ENCODE measurements around the gene ST6GAL1.

Gene ST6GAL1

GRCh38 chr3:187104342-187104741, 174.0 kb downstream of the ST6GAL1 start:
- no peaks in the 10 kb centered on the region for H3K27me3 ChIP-seq (ENCODE audit: insufficient read depth, low read depth)
- H4K20me1 ChIP-seq (ENCODE audit: insufficient read depth) = no peaks in the 10 kb centered on the region
- no peak overlapping the region for H3K4me2 ChIP-seq
- H3K36me3 ChIP-seq (ENCODE audit: insufficient read depth) = no peaks in the 10 kb centered on the region
- TF ChIP-seq CTCF (conservative IDR thresholded peaks at IDR 0.05; ENCODE audit: low read depth, low read length) = no peak
- H3K79me2 ChIP-seq (ENCODE audit: insufficient read depth, low read depth) = no peaks in the 10 kb centered on the region
- no peak overlapping the region for H2AFZ ChIP-seq (ENCODE audit: low read depth)
- no peak overlapping the region for H3K4me3 ChIP-seq (IDR thresholded peaks at IDR 0.05; ENCODE audit: insufficient read depth, low read depth, low read length)
- H3K9ac ChIP-seq = no peak overlapping the region
- peaks cover 32% of the 10 kb centered on the region for H3K4me1 ChIP-seq (ENCODE audit: low read depth, poor library complexity, severe bottlenecking)
- no peak overlapping the region for H3K27ac ChIP-seq

- Histone ChIP-seq H3K36me3 (ENCODE audit: insufficient read depth) (no peaks in the 10 kb centered on the region), H3K9ac (no peak overlapping the region), H4K20me1 (ENCODE audit: insufficient read depth) (no peaks in the 10 kb centered on the region), H3K4me2 (no peak overlapping the region), H3K27ac (no peak overlapping the region), H3K4me3 (IDR thresholded peaks at IDR 0.05; ENCODE audit: insufficient read depth, low read depth, low read length) (no peak overlapping the region), H2AFZ (ENCODE audit: low read depth) (no peak overlapping the region), H3K4me1 (ENCODE audit: low read depth, poor library complexity, severe bottlenecking) (peaks cover 37% of the 10 kb centered on the region), H3K79me2 (ENCODE audit: insufficient read depth, low read depth) (no peaks in the 10 kb centered on the region), H3K27me3 (ENCODE audit: insufficient read depth, low read depth) (no peaks in the 10 kb centered on the region)
- no peak for TF ChIP-seq CTCF (conservative IDR thresholded peaks at IDR 0.05; ENCODE audit: low read depth, low read length)
Observed at GRCh38 chr3:187104933-187105332, 174.6 kb downstream of the ST6GAL1 start.

GRCh38 chr3:187105700-187106099, 175.4 kb downstream of the ST6GAL1 start:
- peaks cover 39% of the 10 kb centered on the region for H3K4me1 ChIP-seq (ENCODE audit: low read depth, poor library complexity, severe bottlenecking)
- no peak overlapping the region for H3K4me3 ChIP-seq (IDR thresholded peaks at IDR 0.05; ENCODE audit: insufficient read depth, low read depth, low read length)
- H3K9ac ChIP-seq = no peak overlapping the region
- no peaks in the 10 kb centered on the region for H3K79me2 ChIP-seq (ENCODE audit: insufficient read depth, low read depth)
- no peak for TF ChIP-seq CTCF (conservative IDR thresholded peaks at IDR 0.05; ENCODE audit: low read depth, low read length)
- H4K20me1 ChIP-seq (ENCODE audit: insufficient read depth) = no peaks in the 10 kb centered on the region
- no peaks in the 10 kb centered on the region for H3K27me3 ChIP-seq (ENCODE audit: insufficient read depth, low read depth)
- H2AFZ ChIP-seq (ENCODE audit: low read depth) = no peak overlapping the region
- no peaks in the 10 kb centered on the region for H3K36me3 ChIP-seq (ENCODE audit: insufficient read depth)
- H3K27ac ChIP-seq = no peak overlapping the region
- H3K4me2 ChIP-seq = no peak overlapping the region

- H4K20me1 ChIP-seq (ENCODE audit: insufficient read depth) = no peaks in the 10 kb centered on the region
- peaks cover 19% of the 10 kb centered on the region for H3K4me1 ChIP-seq (ENCODE audit: low read depth, poor library complexity, severe bottlenecking)
- no peak overlapping the region for H3K4me3 ChIP-seq (IDR thresholded peaks at IDR 0.05; ENCODE audit: insufficient read depth, low read depth, low read length)
- H2AFZ ChIP-seq (ENCODE audit: low read depth) = no peak overlapping the region
- no peaks in the 10 kb centered on the region for H3K79me2 ChIP-seq (ENCODE audit: insufficient read depth, low read depth)
- H3K27me3 ChIP-seq (ENCODE audit: insufficient read depth, low read depth) = no peaks in the 10 kb centered on the region
- H3K27ac ChIP-seq = no peak overlapping the region
- no peak overlapping the region for H3K9ac ChIP-seq
- no peaks in the 10 kb centered on the region for H3K36me3 ChIP-seq (ENCODE audit: insufficient read depth)
- H3K4me2 ChIP-seq = no peak overlapping the region
- no peak for TF ChIP-seq CTCF (conservative IDR thresholded peaks at IDR 0.05; ENCODE audit: low read depth, low read length)
Observed at GRCh38 chr3:187107989-187108388, 177.7 kb downstream of the ST6GAL1 start.

Measured in KMS-11 (cell line).